HL-60 (cell line): ENCODE measurements around the gene ANKRD11.

Source experiments
- DNase-seq, 2 experiments: peaks; one replicate each; pipeline ENCODE4 v3.0.0-alpha.2; 2010 to 2020; ENCODE audit warnings: low read depth in 1 of 2, low spot score in 1 of 2
- H3K27ac ChIP-seq: fragments of 250-450 bp; sonication (Bioruptor Pico); replicated peaks from 2 replicates; pipeline ENCODE4 v1.5.1; 2020; ENCODE audit warnings: mild to moderate bottlenecking, moderate library complexity
- H3K27me3 ChIP-seq: fragments of 250-450 bp; sonication (Bioruptor Pico); 2 replicates; pipeline ENCODE4 v1.5.1; 2021; ENCODE audit warnings: mild to moderate bottlenecking, moderate library complexity; ENCODE audit not compliant: insufficient read depth, poor library complexity, severe bottlenecking
- H3K4me3 ChIP-seq: replicated peaks from 2 replicates; pipeline ENCODE4 v1.5.1; 2011; ENCODE audit warnings: mild to moderate bottlenecking, control low read depth, low read length; ENCODE audit not compliant: insufficient read depth
- GABPA ChIP-seq: IDR thresholded peaks from 2 replicates; pipeline ENCODE4 v1.6.1; 2012; ENCODE audit warnings: low read depth
- POLR2AphosphoS5 ChIP-seq: IDR thresholded peaks from 2 replicates; pipeline ENCODE4 v1.6.1; 2012; ENCODE audit warnings: low read depth
- SPI1 ChIP-seq: IDR thresholded peaks from 2 replicates; pipeline ENCODE4 v1.6.1; 2012; ENCODE audit warnings: low read depth, mild to moderate bottlenecking, borderline replicate concordance
- TF ChIP-seq, protein P1 (sequence below): IDR thresholded peaks from 2 replicates; pipeline ENCODE4 v1.6.1; 2012; ENCODE audit warnings: low read depth; ENCODE audit not compliant: insufficient replicate concordance
- TF ChIP-seq, protein P2 (sequence below): IDR thresholded peaks from one replicate; pipeline ENCODE4 v1.5.1; 2011; ENCODE audit warnings: low read length, control low read depth, inconsistent platforms; ENCODE audit not compliant: insufficient read depth

The ANKRD11 gene

DNA sequence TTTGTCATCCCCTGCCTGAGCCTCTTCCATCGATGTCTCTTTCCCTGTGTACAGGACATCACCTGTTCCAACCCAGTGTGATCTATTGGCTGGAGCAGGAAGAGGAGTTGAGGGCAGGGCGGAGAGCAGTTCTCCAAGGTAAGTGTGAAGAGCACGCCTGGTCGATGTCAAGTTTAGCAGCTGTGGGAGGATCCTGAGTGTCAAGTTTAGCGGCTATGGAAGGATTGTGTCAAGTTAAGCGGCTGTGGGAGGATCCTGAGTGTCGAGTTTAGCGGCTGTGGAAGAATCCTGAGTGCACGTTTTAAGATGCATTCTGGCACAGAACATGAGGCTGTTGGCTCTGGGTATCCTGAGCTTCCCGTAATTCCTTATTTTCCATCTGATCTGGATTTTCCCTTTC lies 265.7 kb downstream of the ANKRD11 start:
- DNase-seq = no peak
- no peak overlapping the region for H3K27ac ChIP-seq
- TF ChIP-seq, protein P1, sequence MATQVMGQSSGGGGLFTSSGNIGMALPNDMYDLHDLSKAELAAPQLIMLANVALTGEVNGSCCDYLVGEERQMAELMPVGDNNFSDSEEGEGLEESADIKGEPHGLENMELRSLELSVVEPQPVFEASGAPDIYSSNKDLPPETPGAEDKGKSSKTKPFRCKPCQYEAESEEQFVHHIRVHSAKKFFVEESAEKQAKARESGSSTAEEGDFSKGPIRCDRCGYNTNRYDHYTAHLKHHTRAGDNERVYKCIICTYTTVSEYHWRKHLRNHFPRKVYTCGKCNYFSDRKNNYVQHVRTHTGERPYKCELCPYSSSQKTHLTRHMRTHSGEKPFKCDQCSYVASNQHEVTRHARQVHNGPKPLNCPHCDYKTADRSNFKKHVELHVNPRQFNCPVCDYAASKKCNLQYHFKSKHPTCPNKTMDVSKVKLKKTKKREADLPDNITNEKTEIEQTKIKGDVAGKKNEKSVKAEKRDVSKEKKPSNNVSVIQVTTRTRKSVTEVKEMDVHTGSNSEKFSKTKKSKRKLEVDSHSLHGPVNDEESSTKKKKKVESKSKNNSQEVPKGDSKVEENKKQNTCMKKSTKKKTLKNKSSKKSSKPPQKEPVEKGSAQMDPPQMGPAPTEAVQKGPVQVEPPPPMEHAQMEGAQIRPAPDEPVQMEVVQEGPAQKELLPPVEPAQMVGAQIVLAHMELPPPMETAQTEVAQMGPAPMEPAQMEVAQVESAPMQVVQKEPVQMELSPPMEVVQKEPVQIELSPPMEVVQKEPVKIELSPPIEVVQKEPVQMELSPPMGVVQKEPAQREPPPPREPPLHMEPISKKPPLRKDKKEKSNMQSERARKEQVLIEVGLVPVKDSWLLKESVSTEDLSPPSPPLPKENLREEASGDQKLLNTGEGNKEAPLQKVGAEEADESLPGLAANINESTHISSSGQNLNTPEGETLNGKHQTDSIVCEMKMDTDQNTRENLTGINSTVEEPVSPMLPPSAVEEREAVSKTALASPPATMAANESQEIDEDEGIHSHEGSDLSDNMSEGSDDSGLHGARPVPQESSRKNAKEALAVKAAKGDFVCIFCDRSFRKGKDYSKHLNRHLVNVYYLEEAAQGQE = no peak
- no peak for TF ChIP-seq GABPA
- no peak for TF ChIP-seq SPI1
- H3K27me3 ChIP-seq = no peaks in the 10 kb centered on the region
- no peak overlapping the region for H3K4me3 ChIP-seq

DNA sequence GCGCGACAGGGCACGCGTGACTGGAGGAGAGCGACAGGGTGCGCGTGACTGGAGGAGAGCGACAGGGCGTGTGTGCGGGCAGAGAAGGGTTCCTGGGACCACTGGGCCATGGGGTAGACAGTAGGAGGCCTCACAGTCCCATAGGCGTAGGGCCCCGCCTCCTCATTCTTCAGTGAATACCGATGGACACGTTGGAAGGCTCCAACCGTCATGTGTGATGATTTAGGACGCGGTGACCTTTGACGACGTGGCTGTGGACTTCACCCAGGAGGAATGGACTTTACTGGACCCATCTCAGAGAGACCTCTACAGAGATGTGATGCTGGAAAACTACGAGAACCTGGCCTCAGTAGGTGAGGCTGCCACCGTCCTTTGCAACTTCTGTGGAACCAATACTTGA lies 267.4 kb downstream of the ANKRD11 start:
- Histone ChIP-seq H3K27ac (no peak overlapping the region), H3K4me3 (no peak overlapping the region), H3K27me3 (no peaks in the 10 kb centered on the region)
- TF ChIP-seq, protein P1 = no peak
- TF ChIP-seq GABPA = no peak
- TF ChIP-seq, protein P2, sequence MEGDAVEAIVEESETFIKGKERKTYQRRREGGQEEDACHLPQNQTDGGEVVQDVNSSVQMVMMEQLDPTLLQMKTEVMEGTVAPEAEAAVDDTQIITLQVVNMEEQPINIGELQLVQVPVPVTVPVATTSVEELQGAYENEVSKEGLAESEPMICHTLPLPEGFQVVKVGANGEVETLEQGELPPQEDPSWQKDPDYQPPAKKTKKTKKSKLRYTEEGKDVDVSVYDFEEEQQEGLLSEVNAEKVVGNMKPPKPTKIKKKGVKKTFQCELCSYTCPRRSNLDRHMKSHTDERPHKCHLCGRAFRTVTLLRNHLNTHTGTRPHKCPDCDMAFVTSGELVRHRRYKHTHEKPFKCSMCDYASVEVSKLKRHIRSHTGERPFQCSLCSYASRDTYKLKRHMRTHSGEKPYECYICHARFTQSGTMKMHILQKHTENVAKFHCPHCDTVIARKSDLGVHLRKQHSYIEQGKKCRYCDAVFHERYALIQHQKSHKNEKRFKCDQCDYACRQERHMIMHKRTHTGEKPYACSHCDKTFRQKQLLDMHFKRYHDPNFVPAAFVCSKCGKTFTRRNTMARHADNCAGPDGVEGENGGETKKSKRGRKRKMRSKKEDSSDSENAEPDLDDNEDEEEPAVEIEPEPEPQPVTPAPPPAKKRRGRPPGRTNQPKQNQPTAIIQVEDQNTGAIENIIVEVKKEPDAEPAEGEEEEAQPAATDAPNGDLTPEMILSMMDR = no peak
- TF ChIP-seq SPI1 = no peak
- no peak for TF ChIP-seq POLR2AphosphoS5
- no peak for DNase-seq

DNA sequence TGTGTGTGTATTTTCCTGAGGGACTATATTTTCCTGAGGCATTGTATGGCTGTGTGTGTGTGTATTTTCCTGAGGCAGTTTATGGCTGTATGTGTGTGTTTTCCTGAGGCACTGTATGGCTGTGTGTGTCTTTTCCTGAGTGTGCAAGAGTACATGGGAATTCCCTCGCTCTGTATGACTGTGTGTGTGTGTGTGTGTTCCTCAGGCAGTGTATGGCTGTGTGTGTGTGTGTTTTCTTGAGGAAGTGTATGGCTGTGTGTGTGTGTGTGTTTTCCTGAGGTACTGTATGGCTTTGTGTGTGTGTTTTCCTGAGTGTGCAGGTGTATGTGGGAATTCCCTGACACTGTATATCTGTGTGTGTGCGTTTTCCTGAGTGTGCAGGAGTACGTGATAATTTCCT lies 268.8 kb downstream of the ANKRD11 start:
- H3K27me3 ChIP-seq = no peaks in the 10 kb centered on the region
- no peak for DNase-seq
- TF ChIP-seq GABPA (no peak), POLR2AphosphoS5 (no peak), SPI1 (no peak)
- TF ChIP-seq, protein P1 = no peak
- TF ChIP-seq, protein P2 = no peak
- no peak overlapping the region for H3K27ac ChIP-seq
- H3K4me3 ChIP-seq = no peak overlapping the region

DNA sequence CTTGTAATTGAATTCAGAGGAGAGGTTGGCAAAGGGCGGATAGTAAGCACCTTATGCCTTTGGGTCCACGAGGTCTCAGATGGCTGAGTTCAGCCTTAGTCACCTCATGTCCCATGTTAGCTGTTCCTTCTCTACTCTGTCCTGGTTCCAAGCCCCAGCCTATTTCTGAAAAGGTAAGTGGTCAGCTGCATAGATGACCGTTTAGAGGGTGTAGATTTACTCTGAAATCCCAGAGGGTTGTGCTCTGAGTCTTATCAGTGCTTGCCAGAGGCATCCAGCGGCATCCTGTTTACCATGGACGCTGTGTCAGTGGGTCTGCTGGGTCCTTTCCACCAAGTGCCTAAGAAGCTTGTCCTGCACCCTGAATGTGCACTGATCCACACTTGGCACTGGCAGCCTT lies 271.0 kb downstream of the ANKRD11 start:
- H3K27ac ChIP-seq = no peak overlapping the region

More for the DNA sequence above, 271.0 kb downstream of the ANKRD11 start:
- TF ChIP-seq SPI1 = no peak
- TF ChIP-seq POLR2AphosphoS5 = no peak
- TF ChIP-seq, protein P1 = no peak
- TF ChIP-seq GABPA = no peak
- TF ChIP-seq, protein P2 = no peak
- no peak for DNase-seq
- no peaks in the 10 kb centered on the region for H3K27me3 ChIP-seq
- H3K4me3 ChIP-seq = no peak overlapping the region
